Keratinocyte (primary cell): Measurements from ENCODE around the gene ASIC1.

Source experiments
- EZH2 ChIP-seq: IDR thresholded peaks from one replicate; pipeline ENCODE4 v1.6.1; 2012; ENCODE audit warnings: inconsistent platforms, mild to moderate bottlenecking, low read length, moderate library complexity
- TF ChIP-seq, protein P1 (sequence below), 3 experiments: IDR thresholded peaks in 1 of 3; conservative IDR thresholded peaks in 1 of 3; optimal IDR thresholded peaks in 1 of 3; 2 replicates in 2 of 3; 3 replicates in 1 of 3; pipeline versions ENCODE3 to v1.5.1; 2011; ENCODE audit warnings: low read length in 3 of 3, mild to moderate bottlenecking in 3 of 3, moderate library complexity in 2 of 3, control low read depth in 1 of 3, inconsistent platforms in 1 of 3; ENCODE audit not compliant: insufficient read depth in 2 of 3; ENCODE audit errors: extremely low read depth in 1 of 3

DNA sequence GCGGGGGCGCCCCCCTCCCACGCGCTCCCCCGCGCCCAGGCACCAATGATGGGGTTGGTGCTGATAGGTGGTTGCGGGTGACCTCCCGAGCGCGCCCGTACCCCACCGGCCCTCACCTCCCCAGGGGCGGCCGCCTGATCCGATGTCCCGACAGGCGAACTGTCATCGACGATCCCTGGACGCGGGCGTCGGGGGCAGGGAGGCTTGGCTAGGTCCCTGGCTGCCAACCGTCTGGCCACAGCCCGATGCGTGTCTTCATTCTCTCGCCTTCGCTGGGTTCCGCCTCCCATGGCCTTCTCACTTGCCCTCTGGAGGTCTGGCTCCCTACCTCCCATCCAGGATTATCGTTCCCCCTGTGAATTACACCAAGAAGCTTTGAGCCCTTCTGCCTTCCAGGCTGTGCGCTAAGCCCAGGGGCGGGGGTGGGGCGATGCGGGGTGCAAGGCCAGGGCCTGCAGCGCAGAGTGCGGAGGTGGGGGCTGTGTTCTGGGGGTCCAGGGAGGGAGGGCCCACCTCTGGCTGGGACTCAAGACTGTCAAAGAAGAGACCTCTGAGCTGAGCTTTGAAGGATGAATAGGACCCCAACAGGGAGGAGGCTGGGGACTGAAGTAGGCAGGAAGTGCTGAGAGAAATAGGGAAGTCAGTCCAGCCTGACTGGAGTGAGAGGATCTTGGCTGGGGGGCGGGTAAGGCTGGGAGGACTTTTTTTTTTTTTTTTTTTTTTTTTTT lies 24.4 kb upstream of the ASIC1 start:
- TF ChIP-seq, protein P1, sequence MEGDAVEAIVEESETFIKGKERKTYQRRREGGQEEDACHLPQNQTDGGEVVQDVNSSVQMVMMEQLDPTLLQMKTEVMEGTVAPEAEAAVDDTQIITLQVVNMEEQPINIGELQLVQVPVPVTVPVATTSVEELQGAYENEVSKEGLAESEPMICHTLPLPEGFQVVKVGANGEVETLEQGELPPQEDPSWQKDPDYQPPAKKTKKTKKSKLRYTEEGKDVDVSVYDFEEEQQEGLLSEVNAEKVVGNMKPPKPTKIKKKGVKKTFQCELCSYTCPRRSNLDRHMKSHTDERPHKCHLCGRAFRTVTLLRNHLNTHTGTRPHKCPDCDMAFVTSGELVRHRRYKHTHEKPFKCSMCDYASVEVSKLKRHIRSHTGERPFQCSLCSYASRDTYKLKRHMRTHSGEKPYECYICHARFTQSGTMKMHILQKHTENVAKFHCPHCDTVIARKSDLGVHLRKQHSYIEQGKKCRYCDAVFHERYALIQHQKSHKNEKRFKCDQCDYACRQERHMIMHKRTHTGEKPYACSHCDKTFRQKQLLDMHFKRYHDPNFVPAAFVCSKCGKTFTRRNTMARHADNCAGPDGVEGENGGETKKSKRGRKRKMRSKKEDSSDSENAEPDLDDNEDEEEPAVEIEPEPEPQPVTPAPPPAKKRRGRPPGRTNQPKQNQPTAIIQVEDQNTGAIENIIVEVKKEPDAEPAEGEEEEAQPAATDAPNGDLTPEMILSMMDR (optimal IDR thresholded peaks at IDR 0.05 in 1 of 3, IDR thresholded peaks at IDR 0.05 in 1 of 3, conservative IDR thresholded peaks at IDR 0.05 in 1 of 3; ENCODE audit: extremely low read depth in 1 of 3, insufficient read depth in 2 of 3, low read length in 3 of 3) = no peak
- no peak for TF ChIP-seq EZH2
